HG02970 (cell line): ENCODE results near the gene ZNF341.
"Not testable (repeated sequence)": the region's sequence is repeated elsewhere in the genome, so short reads cannot be mapped to it uniquely, and the experiment has no call there.

Experiments
- ATAC-seq: cut with Tn5 transposase; IDR thresholded peaks from one replicate; pipeline ENCODE4 v1.9.1; 2021; ENCODE audit warnings: mild to moderate bottlenecking, moderate library complexity, moderate number of reproducible peaks; ENCODE audit not compliant: unreplicated experiment, low FRiP score

Gene ZNF341

DNA sequence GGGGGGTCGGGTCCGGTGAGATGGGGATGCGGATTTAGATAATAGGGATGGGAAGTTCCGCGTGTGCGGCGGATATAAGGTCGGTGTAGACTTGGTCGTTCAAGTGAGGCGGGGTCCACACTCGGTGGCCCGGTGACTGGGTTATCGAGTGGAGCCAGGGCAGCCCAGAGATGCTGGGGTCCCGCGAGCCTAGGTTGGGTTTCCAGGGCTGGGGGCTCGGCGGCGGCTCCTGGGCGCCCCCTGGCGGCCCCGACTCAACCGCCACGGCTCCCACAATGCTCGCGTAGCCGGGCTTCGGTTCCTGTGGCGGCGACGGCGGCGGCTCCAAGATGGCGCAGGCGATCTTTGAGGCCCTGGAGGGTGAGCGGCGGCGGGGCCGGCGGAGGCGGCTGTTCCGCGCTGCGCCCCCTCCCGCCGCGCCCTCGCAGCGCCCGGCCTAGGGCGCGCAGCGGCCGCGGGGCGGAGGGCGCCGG is at the start of gene ZNF341:
Gene ZNF341 (plus strand): TSS at position 304 of the 473 bp plus-strand sequence. CDS start 26 bp downstream, at position 330.
- ATAC-seq = peak; percentile 78

- ATAC-seq = no peak
Observed at GRCh38 chr20:33684533-33685327, 47.1 kb upstream of the ZNF341 start.

- ATAC-seq = peak; percentile 34
Observed at GRCh38 chr20:33685328-33686099, 46.3 kb upstream of the ZNF341 start.

DNA sequence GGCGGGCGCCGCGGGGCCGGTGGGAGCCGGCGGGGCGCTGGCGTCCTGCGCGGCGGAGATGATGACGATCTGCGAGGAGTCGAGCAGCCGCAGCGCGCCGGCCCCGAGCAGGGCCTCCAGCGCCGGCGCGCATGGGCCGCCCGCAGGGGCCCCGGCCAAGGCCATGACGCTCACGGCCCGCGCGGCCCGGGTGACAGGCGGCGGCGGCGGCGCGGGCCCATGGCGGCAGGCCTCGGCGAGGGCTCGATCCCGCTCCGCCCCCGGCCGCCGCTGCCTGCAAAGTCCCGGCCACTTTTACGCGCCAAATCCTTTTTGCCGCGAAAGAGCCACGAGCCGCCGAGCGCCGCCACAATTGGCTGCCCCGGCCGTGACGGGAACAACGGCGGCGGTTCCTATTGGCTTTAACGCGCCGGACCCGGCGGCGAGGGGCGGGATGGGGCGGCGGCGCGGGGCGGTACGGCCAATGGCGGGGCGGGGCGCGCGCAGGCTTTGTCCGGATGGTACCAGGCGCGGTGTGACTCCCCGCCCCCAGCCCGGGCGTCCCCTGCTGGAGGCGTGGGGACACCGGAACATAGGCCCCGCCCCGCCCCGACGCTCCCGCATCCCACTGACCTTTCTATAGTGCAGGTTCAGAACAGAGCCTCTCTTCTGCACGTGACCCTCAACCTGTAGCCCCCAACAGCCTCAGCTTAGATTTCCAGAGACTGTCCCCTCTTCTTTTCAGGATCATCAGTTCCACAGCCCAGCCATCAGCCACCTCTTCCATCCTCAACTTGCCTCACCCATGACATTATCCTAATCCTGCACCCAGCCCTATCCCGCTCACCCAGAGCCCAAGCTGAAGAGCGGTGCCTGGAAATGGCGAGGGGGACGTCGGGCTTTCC is 45.5 kb upstream of the ZNF341 start, which contains the start of gene E2F1:
Gene E2F1 (minus strand): TSS at position 286 of the 884 bp plus-strand sequence. CDS start 121 bp downstream, at position 165.
- peak; percentile 73 for ATAC-seq

GRCh38 chr20:33686984-33687366 is 44.8 kb upstream of the ZNF341 start:
- ATAC-seq = no peak

DNA sequence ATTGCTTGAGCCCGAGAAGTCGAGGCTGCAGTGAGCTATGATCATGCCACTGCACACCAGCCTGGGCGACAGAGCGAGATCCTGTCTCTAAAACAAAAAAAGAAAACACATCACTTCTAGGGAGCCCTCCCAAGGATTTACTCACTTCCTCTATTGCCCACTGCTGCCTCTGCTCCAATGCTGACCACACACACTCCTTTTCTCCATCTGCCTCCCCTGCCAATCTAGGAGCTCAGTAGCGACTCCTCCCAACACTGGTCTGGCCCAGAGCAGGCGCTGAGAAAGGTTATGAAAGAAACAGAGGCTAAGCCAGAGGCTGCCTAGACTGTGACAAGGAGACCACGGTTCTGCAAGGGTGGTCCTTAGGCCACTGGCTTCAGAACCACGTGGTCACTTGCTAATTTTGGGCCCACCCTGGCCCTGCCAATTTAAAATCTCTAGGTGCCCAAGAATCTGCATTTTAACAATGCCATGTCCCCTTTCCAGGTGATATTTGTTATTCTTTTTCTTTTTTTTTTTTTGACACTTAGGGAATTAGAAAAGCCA is 44.4 kb upstream of the ZNF341 start:
- no peak for ATAC-seq

DNA sequence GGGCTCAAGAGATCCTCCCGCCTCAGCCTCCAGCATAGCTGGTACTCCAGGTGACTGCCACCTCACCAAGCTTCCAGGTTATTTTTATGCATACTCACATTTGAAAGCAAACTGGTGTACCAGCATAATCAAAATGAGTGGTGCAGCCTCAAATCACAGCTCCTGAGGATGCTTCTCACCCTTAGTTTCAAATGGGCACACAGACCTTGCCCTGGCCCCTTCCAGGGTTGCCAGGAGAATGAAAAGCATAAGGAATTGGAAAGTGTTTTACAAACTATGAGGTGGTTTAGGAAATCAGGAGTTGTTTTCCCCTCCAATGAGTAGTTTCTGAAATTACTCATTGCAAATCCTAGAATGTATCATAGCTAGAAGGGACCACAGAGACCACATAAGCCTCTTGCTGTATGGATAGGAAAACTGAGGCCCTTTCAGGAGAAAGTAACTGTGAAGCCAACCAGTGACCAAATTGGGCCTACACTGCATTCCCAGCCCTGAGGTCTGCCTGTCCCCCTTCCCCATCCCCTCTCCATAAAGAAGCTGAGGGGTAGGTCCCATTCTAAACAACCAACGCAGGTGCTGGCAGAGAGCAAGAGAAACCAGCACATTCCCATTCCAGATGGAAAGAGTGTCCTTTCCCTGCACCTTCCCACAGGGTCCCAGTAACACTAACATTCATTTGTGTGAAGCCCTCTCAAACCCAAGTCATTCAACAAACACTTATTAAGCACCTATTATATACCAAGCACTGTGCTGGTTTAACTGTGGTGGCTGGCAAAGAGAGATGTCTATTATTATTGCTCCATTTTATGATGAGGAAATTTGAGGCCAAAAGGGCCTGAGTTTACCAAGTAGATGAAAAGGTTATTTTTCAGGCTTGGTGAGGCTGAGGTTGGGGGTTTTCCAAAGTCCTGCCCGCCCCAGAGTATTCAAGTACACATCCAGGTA is 43.5 kb upstream of the ZNF341 start:
- ATAC-seq = no peak

DNA sequence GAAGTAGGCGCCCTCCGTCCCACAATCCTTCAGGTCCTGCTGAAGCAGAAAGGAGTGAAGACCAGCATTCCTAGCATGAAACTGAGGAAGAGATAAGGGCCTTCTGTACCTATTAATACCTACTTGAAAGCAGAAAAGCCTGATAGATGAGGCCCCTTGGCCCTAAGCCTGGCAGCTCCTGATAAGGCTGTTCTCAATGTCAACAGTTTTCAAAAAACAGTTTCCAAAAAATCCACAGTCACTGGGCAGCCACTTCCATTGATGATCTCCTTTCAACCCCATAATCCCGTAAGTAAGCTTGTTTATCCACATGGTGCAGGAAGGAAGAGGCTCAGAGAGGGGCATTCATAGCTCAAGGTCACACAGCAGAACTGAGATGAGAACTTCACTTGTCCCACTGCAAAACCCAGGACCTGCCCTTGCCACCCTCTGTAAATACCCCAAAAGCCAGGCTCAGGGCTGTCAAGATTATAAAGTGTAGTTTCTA is 42.8 kb upstream of the ZNF341 start:
- no peak for ATAC-seq

DNA sequence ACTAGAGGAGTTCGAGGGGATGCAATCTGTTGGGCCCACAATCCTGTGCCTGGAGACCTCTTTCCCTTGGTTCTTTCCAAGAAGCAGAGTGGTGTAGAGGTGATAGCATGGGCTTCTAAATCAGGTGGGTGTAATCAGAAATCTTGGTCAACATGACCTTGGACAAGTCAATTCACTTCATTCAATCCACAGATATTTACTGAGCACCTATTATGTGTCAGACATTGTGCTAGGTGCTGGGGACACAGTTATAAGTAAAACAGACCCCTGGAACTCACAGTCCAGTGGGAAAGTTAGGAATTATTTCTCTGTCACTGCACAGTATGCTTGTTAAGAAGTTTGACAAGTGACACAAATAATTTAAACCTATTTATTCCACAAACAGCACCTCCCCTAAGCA is 42.3 kb upstream of the ZNF341 start:
- ATAC-seq = no peak

DNA sequence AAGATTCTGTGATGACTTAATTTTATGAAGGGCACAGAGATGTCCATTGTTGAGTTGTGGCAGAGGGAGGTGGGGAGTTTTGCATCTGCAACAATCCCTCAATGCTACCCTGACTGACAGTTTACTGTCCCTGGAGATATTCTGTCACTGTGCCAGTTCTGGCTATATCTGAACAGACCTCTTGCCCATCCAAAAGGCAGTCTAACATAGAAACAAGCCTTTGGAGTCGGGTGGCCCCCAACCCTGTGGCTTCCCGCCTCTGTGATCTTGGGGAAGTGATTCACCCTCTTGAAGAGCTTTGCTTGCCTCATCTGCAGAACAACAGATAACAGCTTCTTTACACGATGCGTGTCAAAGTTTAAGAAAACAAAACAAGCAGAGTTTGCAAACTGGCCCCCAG is 41.8 kb upstream of the ZNF341 start:
- no peak for ATAC-seq

GRCh38 chr20:33693289-33693688 is 38.5 kb upstream of the ZNF341 start:
- no peak for ATAC-seq

DNA sequence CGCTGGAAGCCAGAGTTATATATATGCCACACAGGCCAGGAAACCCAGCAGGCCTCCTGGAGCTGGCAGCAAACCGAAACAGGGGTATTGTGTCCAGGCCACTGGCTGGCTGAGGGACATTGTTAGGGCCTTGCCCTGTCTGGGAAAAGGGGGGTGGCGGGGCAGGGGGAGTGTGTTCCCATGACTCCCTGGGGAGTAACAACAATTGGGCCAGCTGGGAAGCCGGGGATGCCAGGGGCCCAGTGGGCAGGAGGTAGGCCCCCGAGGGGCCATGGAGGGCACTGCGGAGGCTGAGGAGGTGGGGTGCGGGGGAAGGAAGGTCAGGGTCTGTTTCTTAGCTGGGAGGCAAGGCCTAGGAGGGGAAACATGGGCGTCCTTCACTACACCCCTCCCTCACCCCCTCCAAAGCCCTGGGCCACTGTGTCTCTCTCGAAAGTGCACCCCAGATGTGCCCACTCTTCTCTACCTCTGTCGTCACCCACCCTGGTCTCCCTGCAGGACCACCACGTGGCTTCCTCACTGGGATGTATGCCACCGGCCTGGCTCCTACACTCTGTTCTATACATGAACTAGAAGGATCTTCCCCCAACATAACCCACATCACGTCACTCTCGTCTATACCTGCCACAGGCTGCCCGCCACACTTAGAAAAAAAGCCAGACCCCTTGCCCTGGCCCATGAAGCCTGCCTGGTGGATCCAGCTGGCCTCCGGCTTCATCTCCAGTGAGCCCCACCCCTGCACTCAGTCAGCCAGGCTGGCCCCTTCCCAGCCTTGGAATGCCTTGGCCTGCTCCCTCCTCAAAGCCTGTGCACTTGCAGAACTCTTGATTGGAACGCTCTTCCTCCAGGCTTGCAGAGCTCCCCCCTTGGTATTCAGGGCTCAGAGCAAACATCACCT is 37.8 kb upstream of the ZNF341 start:
- ATAC-seq = no peak

DNA sequence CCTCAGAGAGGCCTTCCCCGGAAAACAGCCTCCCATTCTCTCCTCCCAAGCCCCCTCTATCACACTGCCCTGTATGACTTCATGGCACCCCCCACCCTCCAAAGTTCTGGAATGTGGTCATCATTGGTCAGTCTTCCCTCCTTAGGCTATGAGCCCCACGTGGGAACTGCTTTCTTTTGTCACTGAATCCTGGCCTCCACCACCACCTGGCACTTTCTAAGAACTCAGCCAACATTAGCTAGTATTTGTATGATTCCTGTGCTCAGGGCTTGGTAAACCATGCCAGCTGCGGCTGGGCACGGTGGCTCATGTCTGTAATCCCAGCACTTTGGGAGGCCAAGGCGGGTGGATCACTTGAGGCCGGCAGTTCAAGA is 37.2 kb upstream of the ZNF341 start:
- no peak for ATAC-seq

DNA sequence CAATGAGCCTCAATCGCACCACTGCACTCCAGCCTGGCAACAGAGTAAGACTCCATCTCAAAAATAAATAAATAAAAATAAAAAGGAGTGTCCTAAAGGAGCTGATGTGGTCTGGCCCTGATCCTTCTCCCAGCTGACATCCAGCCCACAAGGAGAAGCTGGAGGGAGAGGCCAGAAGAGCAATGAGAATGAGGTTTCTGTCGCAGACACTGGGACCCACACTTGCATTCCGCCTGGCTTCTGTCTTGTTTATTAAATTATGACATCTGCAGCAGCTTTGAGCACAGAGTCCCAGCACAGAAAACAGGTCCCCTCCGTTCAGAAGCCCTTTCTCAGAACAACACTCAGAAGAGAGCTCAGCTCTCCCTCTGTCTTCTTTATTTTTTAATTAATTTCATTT is 35.3 kb upstream of the ZNF341 start:
- no peak for ATAC-seq

GRCh38 chr20:33697129-33697528 is 34.7 kb upstream of the ZNF341 start:
- ATAC-seq = no peak

GRCh38 chr20:33698966-33699365 is 32.8 kb upstream of the ZNF341 start:
- ATAC-seq = not testable (repeated sequence)

GRCh38 chr20:33700696-33701441 is 30.9 kb upstream of the ZNF341 start:
- not testable (repeated sequence) for ATAC-seq
